ENCODE data around the gene NR2F6. TPM values are rescaled to one million over a fixed set of nuclear protein-coding genes. Genes with fewer than 3 reads are reported as not detected.
"Not testable (repeated sequence)": the region's sequence is repeated elsewhere in the genome, so short reads cannot be mapped to it uniquely, and the experiment has no call there.

The NR2F6 gene
- total RNA-seq, 1 donor from 2014 or later: 69.9 TPM

- Mint-ChIP-seq H3K27me3 (ENCODE audit: unreplicated experiment) (peaks cover 8% of the 10 kb centered on the region), H3K27ac (ENCODE audit: unreplicated experiment) (no peak overlapping the region), H3K36me3 (ENCODE audit: low read depth, unreplicated experiment) (peaks cover 35% of the 10 kb centered on the region)
These were observed 50.6 kb downstream of the NR2F6 start for GRCh38 chr19:17195106-17195505.

GRCh38 chr19:17194608-17195007, 51.1 kb downstream of the NR2F6 start:
- Mint-ChIP-seq H3K27me3 (ENCODE audit: unreplicated experiment) (peaks cover 8% of the 10 kb centered on the region), H3K36me3 (ENCODE audit: low read depth, unreplicated experiment) (peaks cover 33% of the 10 kb centered on the region), H3K4me3 (ENCODE audit: unreplicated experiment) (no peak overlapping the region), H3K9me3 (ENCODE audit: unreplicated experiment) (no peaks in the 10 kb centered on the region), H3K27ac (ENCODE audit: unreplicated experiment) (no peak overlapping the region), H3K4me1 (ENCODE audit: unreplicated experiment) (no peaks in the 10 kb centered on the region)
- no peak for TF ChIP-seq CTCF (IDR thresholded peaks at IDR 0.05; ENCODE audit: unreplicated experiment)
- DNase-seq (ENCODE audit: low spot score): no peak

More at GRCh38 chr19:17195106-17195505, 50.6 kb downstream of the NR2F6 start:
- H3K4me1 Mint-ChIP-seq (ENCODE audit: unreplicated experiment): no peaks in the 10 kb centered on the region
- DNase-seq (ENCODE audit: low spot score): no peak
- no peak for TF ChIP-seq CTCF (IDR thresholded peaks at IDR 0.05; ENCODE audit: unreplicated experiment)
- H3K4me3 Mint-ChIP-seq (ENCODE audit: unreplicated experiment): no peak overlapping the region
- H3K9me3 Mint-ChIP-seq (ENCODE audit: unreplicated experiment): no peaks in the 10 kb centered on the region

- Mint-ChIP-seq H3K27ac (ENCODE audit: unreplicated experiment) (no peak overlapping the region), H3K4me3 (ENCODE audit: unreplicated experiment) (no peak overlapping the region), H3K27me3 (ENCODE audit: unreplicated experiment) (peaks cover 8% of the 10 kb centered on the region), H3K36me3 (ENCODE audit: low read depth, unreplicated experiment) (peaks cover 31% of the 10 kb centered on the region), H3K4me1 (ENCODE audit: unreplicated experiment) (no peaks in the 10 kb centered on the region), H3K9me3 (ENCODE audit: unreplicated experiment) (no peaks in the 10 kb centered on the region)
- no peak for TF ChIP-seq CTCF (IDR thresholded peaks at IDR 0.05; ENCODE audit: unreplicated experiment)
- DNase-seq (ENCODE audit: low spot score): no peak
These were observed 53.0 kb downstream of the NR2F6 start for GRCh38 chr19:17192751-17193150.

GRCh38 chr19:17191736-17192135, 54.0 kb downstream of the NR2F6 start:
- H3K4me1 Mint-ChIP-seq (ENCODE audit: unreplicated experiment); H3K27ac Mint-ChIP-seq (ENCODE audit: unreplicated experiment); H3K4me3 Mint-ChIP-seq (ENCODE audit: unreplicated experiment); H3K9me3 Mint-ChIP-seq (ENCODE audit: unreplicated experiment); DNase-seq (ENCODE audit: low spot score); H3K27me3 Mint-ChIP-seq (ENCODE audit: unreplicated experiment): not testable (repeated sequence)
- H3K36me3 Mint-ChIP-seq (ENCODE audit: low read depth, unreplicated experiment): peaks cover 27% of the 10 kb centered on the region

GRCh38 chr19:17185590-17185989, 60.1 kb downstream of the NR2F6 start:
- no peak overlapping the region for H3K27ac Mint-ChIP-seq (ENCODE audit: unreplicated experiment)
- peaks cover 32% of the 10 kb centered on the region for H3K36me3 Mint-ChIP-seq (ENCODE audit: low read depth, unreplicated experiment)
- peaks cover 5% of the 10 kb centered on the region for H3K27me3 Mint-ChIP-seq (ENCODE audit: unreplicated experiment)
- H3K4me3 Mint-ChIP-seq (ENCODE audit: unreplicated experiment): no peak overlapping the region
- no peak for TF ChIP-seq CTCF (IDR thresholded peaks at IDR 0.05; ENCODE audit: unreplicated experiment)
- peaks cover 8% of the 10 kb centered on the region for H3K4me1 Mint-ChIP-seq (ENCODE audit: unreplicated experiment)
- no peaks in the 10 kb centered on the region for H3K9me3 Mint-ChIP-seq (ENCODE audit: unreplicated experiment)
- DNase-seq (ENCODE audit: low spot score): no peak

Measured in endothelial cell (in vitro differentiated cells).